ENCODE data around the gene HUNK.

HUNK gene

GRCh38 chr21:31838586-31839355, 34.0 kb upstream of the HUNK start:
- in situ Hi-C loops (cut with HindIII; ENCODE audit: low sequenced_read_pairs) = no loop called here
- H3K4me3 ChIP-seq (ENCODE audit: low read depth, low read length) = no peak overlapping the region

GRCh38 chr21:31844206-31844605, 28.6 kb upstream of the HUNK start:
- no peak for DNase-seq (ENCODE audit: low read depth)
- in situ Hi-C loops (cut with HindIII; ENCODE audit: low sequenced_read_pairs) = no loop called here
- H3K4me3 ChIP-seq (ENCODE audit: low read depth, low read length) = no peak overlapping the region
- no peak for TF ChIP-seq CTCF (IDR thresholded peaks at IDR 0.05; ENCODE audit: low read depth, low read length, missing control alignments)

More at GRCh38 chr21:31838586-31839355, 34.0 kb upstream of the HUNK start:
- no peak for TF ChIP-seq CTCF (IDR thresholded peaks at IDR 0.05; ENCODE audit: low read depth, low read length, missing control alignments)
- DNase-seq (ENCODE audit: low read depth) = no peak

GRCh38 chr21:31845151-31845729, 27.6 kb upstream of the HUNK start:
- H3K4me3 ChIP-seq (ENCODE audit: low read depth, low read length) = no peak overlapping the region
- in situ Hi-C loops (cut with HindIII; ENCODE audit: low sequenced_read_pairs) = no loop called here
- TF ChIP-seq CTCF (IDR thresholded peaks at IDR 0.05; ENCODE audit: low read depth, low read length, missing control alignments) = no peak
- no peak for DNase-seq (ENCODE audit: low read depth)

GRCh38 chr21:31846690-31847089, 26.1 kb upstream of the HUNK start:
- in situ Hi-C loops (cut with HindIII; ENCODE audit: low sequenced_read_pairs) = no loop called here
- no peak overlapping the region for H3K4me3 ChIP-seq (ENCODE audit: low read depth, low read length)
- no peak for TF ChIP-seq CTCF (IDR thresholded peaks at IDR 0.05; ENCODE audit: low read depth, low read length, missing control alignments)
- DNase-seq (ENCODE audit: low read depth) = no peak

GRCh38 chr21:31847761-31848160, 25.1 kb upstream of the HUNK start:
- TF ChIP-seq CTCF (IDR thresholded peaks at IDR 0.05; ENCODE audit: low read depth, low read length, missing control alignments) = no peak
- no peak for DNase-seq (ENCODE audit: low read depth)
- H3K4me3 ChIP-seq (ENCODE audit: low read depth, low read length) = no peak overlapping the region
- in situ Hi-C loops (cut with HindIII; ENCODE audit: low sequenced_read_pairs) = no loop called here

GRCh38 chr21:31848326-31848985, 24.4 kb upstream of the HUNK start:
- TF ChIP-seq CTCF (IDR thresholded peaks at IDR 0.05; ENCODE audit: low read depth, low read length, missing control alignments) = no peak
- H3K4me3 ChIP-seq (ENCODE audit: low read depth, low read length) = no peak overlapping the region
- no peak for DNase-seq (ENCODE audit: low read depth)
- in situ Hi-C loops (cut with HindIII; ENCODE audit: low sequenced_read_pairs) = no loop called here

Measured in astrocyte of the cerebellum (primary cell).